Measurements from ENCODE around the gene AHI1. TPM values are rescaled to one million over a fixed set of nuclear protein-coding genes. Genes with fewer than 3 reads are reported as not detected.

Gene AHI1
- total and polyA plus RNA-seq, 2 of the 13 experiments (the other 11 are each of a cell fraction or from before 2014, with no cell fraction given), result 7.2 to 18.6 TPM

DNA sequence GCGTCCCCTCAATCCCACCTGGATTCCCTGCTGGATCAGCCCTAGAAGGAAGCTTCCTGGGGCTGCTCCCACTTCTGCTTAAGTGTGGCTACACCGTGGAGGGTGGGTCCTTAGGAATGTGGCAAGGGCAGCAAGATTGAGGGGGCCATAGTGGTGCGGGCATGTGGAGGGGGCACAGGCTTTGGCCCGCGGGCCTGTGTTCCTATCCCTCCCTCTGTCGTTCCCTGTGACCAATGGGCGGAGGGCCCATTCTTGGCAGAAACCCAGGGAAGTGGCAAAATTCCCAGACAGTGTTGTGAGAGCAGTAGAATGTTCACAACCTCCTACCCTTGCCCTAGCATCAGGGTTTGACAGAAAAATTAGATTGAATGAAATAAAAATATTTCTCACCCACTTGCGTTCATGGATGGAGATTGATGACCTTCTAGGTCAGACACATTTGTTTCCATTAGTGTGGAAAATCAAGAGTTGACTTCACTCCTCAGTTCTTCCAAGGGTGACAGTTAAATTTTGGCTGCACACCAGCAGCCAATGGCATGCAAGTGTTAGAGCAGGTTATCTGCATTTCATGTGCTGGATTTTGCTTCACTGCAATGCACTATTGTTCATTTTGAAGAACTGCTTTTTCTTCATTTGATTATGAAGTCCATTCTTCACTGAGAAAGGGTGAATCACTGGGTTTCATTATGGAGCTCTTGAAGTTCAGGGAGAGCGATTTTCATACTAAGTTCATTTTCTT, 49.3 kb upstream of the AHI1 start:
- CTCF ChIA-PET (ENCODE audit: low intra/inter-chr PET ratio, low total read pairs), result no interaction called here
- Histone ChIP-seq H2AFZ (ENCODE audit: low read length) (no peak overlapping the region), H3K4me2 (ENCODE audit: low read depth, low read length) (no peak overlapping the region), H3K9ac (ENCODE audit: insufficient read depth, low read depth, low read length) (no peak overlapping the region), H3K27ac (ENCODE audit: extremely low read length, insufficient read depth, low read length) (no peak overlapping the region), H3K9me3 (ENCODE audit: low read length) (no peaks in the 10 kb centered on the region), H3K27me3 (ENCODE audit: control insufficient read depth in 1 of 2, insufficient read depth in 2 of 2, low read length in 2 of 2) (no peaks in the 10 kb centered on the region), H3K4me1 (ENCODE audit: insufficient read depth, low read length) (no peaks in the 10 kb centered on the region), H3K36me3 (replicated peaks in 1 of 2; ENCODE audit: control insufficient read depth in 1 of 2, insufficient read depth in 2 of 2, low read length in 2 of 2) (no peaks in the 10 kb centered on the region), H3K79me2 (ENCODE audit: insufficient read depth, low read length) (no peaks in the 10 kb centered on the region), H3K4me3 (replicated peaks in 1 of 3; ENCODE audit: insufficient read depth in 1 of 3, low read depth in 2 of 3, low read length in 3 of 3) (no peak overlapping the region), H4K20me1 (ENCODE audit: insufficient read depth, low read length) (no peaks in the 10 kb centered on the region)
- intact Hi-C loops (cut with micrococcal nuclease; ENCODE audit: unreplicated experiment), result no loop called here
- BruUV-seq (replicated peaks), result no TSS peak
- DNase-seq (ENCODE audit: low spot score) (no peak), ATAC-seq (no peak), FAIRE-seq (no peak)
- in situ Hi-C loops (cut with HindIII; ENCODE audit: extremely low pct_ligation_motif_present, low pct_unique_long_range_greater_than_20kb), result loop anchor here (25.0 kb wide), 1 partner anchor 765 kb away; no protein-coding TSS in a partner anchor
- POLR2A ChIA-PET, result no interaction called here
- 4% methylated on average over 9 of the region's 9 CpGs for WGBS (ENCODE audit: low lambda C conversion rate)
- TF ChIP-seq, protein P1, sequence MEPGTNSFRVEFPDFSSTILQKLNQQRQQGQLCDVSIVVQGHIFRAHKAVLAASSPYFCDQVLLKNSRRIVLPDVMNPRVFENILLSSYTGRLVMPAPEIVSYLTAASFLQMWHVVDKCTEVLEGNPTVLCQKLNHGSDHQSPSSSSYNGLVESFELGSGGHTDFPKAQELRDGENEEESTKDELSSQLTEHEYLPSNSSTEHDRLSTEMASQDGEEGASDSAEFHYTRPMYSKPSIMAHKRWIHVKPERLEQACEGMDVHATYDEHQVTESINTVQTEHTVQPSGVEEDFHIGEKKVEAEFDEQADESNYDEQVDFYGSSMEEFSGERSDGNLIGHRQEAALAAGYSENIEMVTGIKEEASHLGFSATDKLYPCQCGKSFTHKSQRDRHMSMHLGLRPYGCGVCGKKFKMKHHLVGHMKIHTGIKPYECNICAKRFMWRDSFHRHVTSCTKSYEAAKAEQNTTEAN (CRISPR knock-in tag; conservative IDR thresholded peaks at IDR 0.05), result no peak
- TF ChIP-seq NFKB2 (CRISPR knock-in tag; IDR thresholded peaks at IDR 0.05; ENCODE audit: borderline replicate concordance) (no peak), ELF1 (CRISPR knock-in tag; IDR thresholded peaks at IDR 0.05) (no peak), ZNF678 (CRISPR knock-in tag; IDR thresholded peaks at IDR 0.05) (no peak), ZNF234 (CRISPR knock-in tag; conservative IDR thresholded peaks at IDR 0.05) (no peak), ZNF34 (CRISPR knock-in tag; IDR thresholded peaks at IDR 0.05; ENCODE audit: borderline replicate concordance) (no peak), ZNF776 (CRISPR knock-in tag; IDR thresholded peaks at IDR 0.05) (no peak), MAZ (IDR thresholded peaks at IDR 0.05; ENCODE audit: borderline replicate concordance, low read depth, low read length) (no peak), MAZ (CRISPR knock-in tag; IDR thresholded peaks at IDR 0.05; ENCODE audit: low read depth) (no peak)
- TF ChIP-seq, protein P2, sequence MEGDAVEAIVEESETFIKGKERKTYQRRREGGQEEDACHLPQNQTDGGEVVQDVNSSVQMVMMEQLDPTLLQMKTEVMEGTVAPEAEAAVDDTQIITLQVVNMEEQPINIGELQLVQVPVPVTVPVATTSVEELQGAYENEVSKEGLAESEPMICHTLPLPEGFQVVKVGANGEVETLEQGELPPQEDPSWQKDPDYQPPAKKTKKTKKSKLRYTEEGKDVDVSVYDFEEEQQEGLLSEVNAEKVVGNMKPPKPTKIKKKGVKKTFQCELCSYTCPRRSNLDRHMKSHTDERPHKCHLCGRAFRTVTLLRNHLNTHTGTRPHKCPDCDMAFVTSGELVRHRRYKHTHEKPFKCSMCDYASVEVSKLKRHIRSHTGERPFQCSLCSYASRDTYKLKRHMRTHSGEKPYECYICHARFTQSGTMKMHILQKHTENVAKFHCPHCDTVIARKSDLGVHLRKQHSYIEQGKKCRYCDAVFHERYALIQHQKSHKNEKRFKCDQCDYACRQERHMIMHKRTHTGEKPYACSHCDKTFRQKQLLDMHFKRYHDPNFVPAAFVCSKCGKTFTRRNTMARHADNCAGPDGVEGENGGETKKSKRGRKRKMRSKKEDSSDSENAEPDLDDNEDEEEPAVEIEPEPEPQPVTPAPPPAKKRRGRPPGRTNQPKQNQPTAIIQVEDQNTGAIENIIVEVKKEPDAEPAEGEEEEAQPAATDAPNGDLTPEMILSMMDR (CRISPR knock-in tag; IDR thresholded peaks at IDR 0.05), result no peak
- TF ChIP-seq, protein P3, sequence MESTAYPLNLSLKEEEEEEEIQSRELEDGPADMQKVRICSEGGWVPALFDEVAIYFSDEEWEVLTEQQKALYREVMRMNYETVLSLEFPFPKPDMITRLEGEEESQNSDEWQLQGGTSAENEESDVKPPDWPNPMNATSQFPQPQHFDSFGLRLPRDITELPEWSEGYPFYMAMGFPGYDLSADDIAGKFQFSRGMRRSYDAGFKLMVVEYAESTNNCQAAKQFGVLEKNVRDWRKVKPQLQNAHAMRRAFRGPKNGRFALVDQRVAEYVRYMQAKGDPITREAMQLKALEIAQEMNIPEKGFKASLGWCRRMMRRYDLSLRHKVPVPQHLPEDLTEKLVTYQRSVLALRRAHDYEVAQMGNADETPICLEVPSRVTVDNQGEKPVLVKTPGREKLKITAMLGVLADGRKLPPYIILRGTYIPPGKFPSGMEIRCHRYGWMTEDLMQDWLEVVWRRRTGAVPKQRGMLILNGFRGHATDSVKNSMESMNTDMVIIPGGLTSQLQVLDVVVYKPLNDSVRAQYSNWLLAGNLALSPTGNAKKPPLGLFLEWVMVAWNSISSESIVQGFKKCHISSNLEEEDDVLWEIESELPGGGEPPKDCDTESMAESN (CRISPR knock-in tag; conservative IDR thresholded peaks at IDR 0.05), result no peak
- TF ChIP-seq, protein P4, sequence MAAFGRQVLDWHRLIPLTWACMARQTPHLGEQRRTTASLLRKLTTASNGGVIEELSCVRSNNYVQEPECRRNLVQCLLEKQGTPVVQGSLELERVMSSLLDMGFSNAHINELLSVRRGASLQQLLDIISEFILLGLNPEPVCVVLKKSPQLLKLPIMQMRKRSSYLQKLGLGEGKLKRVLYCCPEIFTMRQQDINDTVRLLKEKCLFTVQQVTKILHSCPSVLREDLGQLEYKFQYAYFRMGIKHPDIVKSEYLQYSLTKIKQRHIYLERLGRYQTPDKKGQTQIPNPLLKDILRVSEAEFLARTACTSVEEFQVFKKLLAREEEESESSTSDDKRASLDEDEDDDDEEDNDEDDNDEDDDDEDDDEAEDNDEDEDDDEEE (CRISPR knock-in tag; IDR thresholded peaks at IDR 0.05), result no peak
